ENCODE results near the gene NUFIP1. TPM values are rescaled to one million over a fixed set of nuclear protein-coding genes. Genes with fewer than 3 reads are reported as not detected.

The NUFIP1 gene
- total RNA-seq, 1 experiment from 2014 or later: 14.0 TPM

- DNase-seq (ENCODE audit: low spot score) (no peak), ATAC-seq (no peak)
- Mint-ChIP-seq H3K4me1 (peaks cover 28% of the 10 kb centered on the region), H3K27me3 (ENCODE audit: low read depth) (no peaks in the 10 kb centered on the region; the same call in none of the 2 replicates), H3K9me3 (peaks cover 34% of the 10 kb centered on the region), H3K27ac (no peak overlapping the region), H3K4me3 (no peak overlapping the region), H3K36me3 (peaks cover 20% of the 10 kb centered on the region)
- no peak for TF ChIP-seq ZNF219 (CRISPR knock-in tag; IDR thresholded peaks at IDR 0.05; ENCODE audit: borderline replicate concordance)
- no peak for TF ChIP-seq ZNF263 (CRISPR knock-in tag; IDR thresholded peaks at IDR 0.05; ENCODE audit: low read depth)
- TF ChIP-seq FOXP4 (CRISPR knock-in tag; IDR thresholded peaks at IDR 0.05): no peak
- POLR2A ChIA-PET: no interaction called here
- CTCF ChIA-PET: interaction anchor here (1.6 kb wide), 1 partner anchor 12 kb away, joined by 4 read pairs; no protein-coding TSS in a partner anchor
These were observed 80.6 kb downstream of the NUFIP1 start for GRCh38 chr13:44908712-44909111.

GRCh38 chr13:44908266-44908665 is 81.0 kb downstream of the NUFIP1 start:
- Mint-ChIP-seq H3K27ac (no peak overlapping the region), H3K4me3 (no peak overlapping the region), H3K36me3 (peaks cover 20% of the 10 kb centered on the region), H3K9me3 (peaks cover 34% of the 10 kb centered on the region), H3K4me1 (peaks cover 29% of the 10 kb centered on the region), H3K27me3 (ENCODE audit: low read depth) (no peaks in the 10 kb centered on the region; the same call in none of the 2 replicates)
- ChIA-PET POLR2A (no interaction called here), CTCF (interaction anchor here (1.6 kb wide), 1 partner anchor 11 kb away, joined by 4 read pairs; no protein-coding TSS in a partner anchor)
- DNase-seq (ENCODE audit: low spot score) (no peak), ATAC-seq (no peak)
- TF ChIP-seq FOXP1 (CRISPR knock-in tag; IDR thresholded peaks at IDR 0.05; ENCODE audit: borderline replicate concordance) (no peak), E2F4 (CRISPR knock-in tag; IDR thresholded peaks at IDR 0.05; ENCODE audit: borderline replicate concordance, low read depth) (no peak), ATF6 (CRISPR knock-in tag; IDR thresholded peaks at IDR 0.05) (no peak), NR2C2 (CRISPR knock-in tag; IDR thresholded peaks at IDR 0.05) (no peak), CREM (CRISPR knock-in tag; IDR thresholded peaks at IDR 0.05) (no peak), ATF1 (CRISPR knock-in tag; IDR thresholded peaks at IDR 0.05) (no peak), ZNF396 (CRISPR knock-in tag; IDR thresholded peaks at IDR 0.05; ENCODE audit: borderline replicate concordance) (no peak), HMGXB4 (CRISPR knock-in tag; IDR thresholded peaks at IDR 0.05) (no peak), ZNF281 (CRISPR knock-in tag; IDR thresholded peaks at IDR 0.05) (no peak)

All from WTC11 (cell line).